Astrocyte (in vitro differentiated cells and primary cell): ENCODE results near the gene FAM174C. TPM values are rescaled to one million over a fixed set of nuclear protein-coding genes. Genes with fewer than 3 reads are reported as not detected.
A peak's percentile ranks its signal among the peaks of the same experiment; 100 is the strongest.

Experiments used
- DNase-seq: peaks from one replicate; pipeline ENCODE4 v3.0.0-alpha.2; 2010; ENCODE audit warnings: low read depth
- FAIRE-seq: peaks from 2 replicates; lab custom pipeline; 2011; peaks lifted over from hg19 to GRCh38; lab: Jason Lieb, UNC
- H2AFZ ChIP-seq: 2 replicates; pipeline ENCODE4 v1.6.0; 2012; ENCODE audit warnings: low read depth, low read length, inconsistent platforms
- H3K27ac ChIP-seq: 2 replicates; pipeline ENCODE4 v1.5.1; 2011; ENCODE audit warnings: low read depth, low read length, inconsistent platforms
- H3K27me3 ChIP-seq: 2 replicates; pipeline ENCODE4 v1.6.0; 2011; ENCODE audit warnings: low read length, inconsistent platforms; ENCODE audit not compliant: insufficient read depth
- H3K36me3 ChIP-seq: 2 replicates; pipeline ENCODE4 v1.5.1; 2011; ENCODE audit warnings: low read length, inconsistent platforms; ENCODE audit not compliant: insufficient read depth
- H3K4me1 ChIP-seq: 2 replicates; pipeline ENCODE4 v1.5.1; 2011; ENCODE audit warnings: low read length, inconsistent platforms; ENCODE audit not compliant: insufficient read depth
- H3K4me2 ChIP-seq: 2 replicates; pipeline ENCODE4 v1.6.0; 2012; ENCODE audit warnings: low read length, inconsistent platforms
- H3K4me3 ChIP-seq: 2 replicates; pipeline ENCODE4 v1.5.1; 2011; ENCODE audit warnings: low read depth, mild to moderate bottlenecking, low read length, inconsistent platforms; ENCODE audit not compliant: insufficient read depth
- H3K79me2 ChIP-seq: 2 replicates; pipeline ENCODE4 v1.6.0; 2012; ENCODE audit warnings: mild to moderate bottlenecking, low read length, inconsistent platforms; ENCODE audit not compliant: insufficient read depth
- H3K9ac ChIP-seq: 2 replicates; pipeline ENCODE4 v1.6.0; 2012; ENCODE audit warnings: mild to moderate bottlenecking, low read length, inconsistent platforms
- H3K9me3 ChIP-seq: 2 replicates; pipeline ENCODE4 v1.5.1; 2012; ENCODE audit warnings: low read depth, mild to moderate bottlenecking, low read length, inconsistent platforms; ENCODE audit not compliant: insufficient read depth
- H4K20me1 ChIP-seq: 2 replicates; pipeline ENCODE4 v1.6.0; 2012; ENCODE audit warnings: low read length, inconsistent platforms; ENCODE audit not compliant: insufficient read depth
- H3K27ac Mint-ChIP-seq: one replicate; pipeline ENCODE4 v1.8.0; 2021; ENCODE audit warnings: mild to moderate bottlenecking, mixed read lengths; ENCODE audit not compliant: unreplicated experiment
- H3K27me3 Mint-ChIP-seq: one replicate; pipeline ENCODE4 v1.8.0; 2021; ENCODE audit warnings: low read depth, mixed read lengths; ENCODE audit not compliant: unreplicated experiment
- H3K36me3 Mint-ChIP-seq: one replicate; pipeline ENCODE4 v1.8.0; 2021; ENCODE audit warnings: low read depth, mixed read lengths; ENCODE audit not compliant: unreplicated experiment
- H3K4me1 Mint-ChIP-seq: one replicate; pipeline ENCODE4 v1.8.0; 2021; ENCODE audit warnings: low read depth, mixed read lengths; ENCODE audit not compliant: unreplicated experiment
- H3K4me3 Mint-ChIP-seq: one replicate; pipeline ENCODE4 v1.8.0; 2021; ENCODE audit warnings: mild to moderate bottlenecking, moderate library complexity, mixed read lengths; ENCODE audit not compliant: unreplicated experiment
- H3K9me3 Mint-ChIP-seq: one replicate; pipeline ENCODE4 v1.8.0; 2021; ENCODE audit warnings: mild to moderate bottlenecking, mixed read lengths; ENCODE audit not compliant: unreplicated experiment
- EZH2 ChIP-seq: IDR thresholded peaks from 2 replicates; pipeline ENCODE4 v1.6.1; 2012; ENCODE audit warnings: mild to moderate bottlenecking, low read length, inconsistent platforms; ENCODE audit not compliant: insufficient read depth
- total RNA-seq: library from RNA; stranded (reverse); gene quantifications from 2 replicates; pipeline ENCODE4 v1.2.1, GENCODE V29; 2021
- TF ChIP-seq, protein P1 (sequence below): IDR thresholded peaks from 2 replicates; pipeline ENCODE4 v1.5.1; 2011; ENCODE audit warnings: low read depth, mild to moderate bottlenecking, inconsistent platforms, low read length, moderate library complexity; ENCODE audit not compliant: insufficient read depth

Gene FAM174C
- total RNA-seq, 1 donor from 2014 or later = 50.5 TPM

DNA sequence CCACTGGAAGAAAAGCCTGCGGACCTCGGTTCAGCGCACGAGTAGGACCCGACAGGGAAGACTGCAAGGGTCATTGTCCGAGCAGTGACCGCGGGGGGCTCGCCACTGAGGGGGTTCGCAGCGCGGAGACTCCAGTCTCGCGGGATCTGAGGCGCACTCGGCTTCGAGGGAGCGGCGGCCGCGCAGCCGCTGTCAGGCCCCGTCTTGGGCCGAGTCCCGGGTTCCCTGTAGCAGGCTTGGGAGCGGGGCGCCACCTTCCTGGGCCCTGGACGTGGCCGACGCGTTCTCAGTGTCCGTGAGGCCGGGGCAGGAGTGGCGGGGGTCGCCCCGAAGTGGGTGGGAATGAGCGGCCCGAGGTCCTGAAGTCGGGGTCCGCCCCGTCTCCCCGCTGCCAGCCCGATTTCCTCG, 474 bp upstream of the FAM174C start:
- Histone ChIP-seq H3K4me3 (peak overlapping the region; percentile 42), H3K4me2 (peak overlapping the region; percentile 96), H4K20me1 (peaks cover 60% of the 10 kb centered on the region), H3K79me2 (peaks cover 65% of the 10 kb centered on the region), H3K9ac (peak overlapping the region; percentile 87), H3K36me3 (peaks cover 26% of the 10 kb centered on the region), H3K4me1 (peaks cover 54% of the 10 kb centered on the region), H3K27ac (peak overlapping the region; percentile 92), H3K9me3 (no peaks in the 10 kb centered on the region), H3K27me3 (no peaks in the 10 kb centered on the region), H2AFZ (no peak overlapping the region)
- no peaks in the 10 kb centered on the region for H3K27me3 Mint-ChIP-seq
- no peak overlapping the region for H3K27ac Mint-ChIP-seq
- H3K4me3 Mint-ChIP-seq = peak overlapping the region; percentile 76
- H3K36me3 Mint-ChIP-seq = peaks cover 14% of the 10 kb centered on the region
- H3K4me1 Mint-ChIP-seq = peaks cover 26% of the 10 kb centered on the region
- FAIRE-seq = no peak
- TF ChIP-seq, protein P1, sequence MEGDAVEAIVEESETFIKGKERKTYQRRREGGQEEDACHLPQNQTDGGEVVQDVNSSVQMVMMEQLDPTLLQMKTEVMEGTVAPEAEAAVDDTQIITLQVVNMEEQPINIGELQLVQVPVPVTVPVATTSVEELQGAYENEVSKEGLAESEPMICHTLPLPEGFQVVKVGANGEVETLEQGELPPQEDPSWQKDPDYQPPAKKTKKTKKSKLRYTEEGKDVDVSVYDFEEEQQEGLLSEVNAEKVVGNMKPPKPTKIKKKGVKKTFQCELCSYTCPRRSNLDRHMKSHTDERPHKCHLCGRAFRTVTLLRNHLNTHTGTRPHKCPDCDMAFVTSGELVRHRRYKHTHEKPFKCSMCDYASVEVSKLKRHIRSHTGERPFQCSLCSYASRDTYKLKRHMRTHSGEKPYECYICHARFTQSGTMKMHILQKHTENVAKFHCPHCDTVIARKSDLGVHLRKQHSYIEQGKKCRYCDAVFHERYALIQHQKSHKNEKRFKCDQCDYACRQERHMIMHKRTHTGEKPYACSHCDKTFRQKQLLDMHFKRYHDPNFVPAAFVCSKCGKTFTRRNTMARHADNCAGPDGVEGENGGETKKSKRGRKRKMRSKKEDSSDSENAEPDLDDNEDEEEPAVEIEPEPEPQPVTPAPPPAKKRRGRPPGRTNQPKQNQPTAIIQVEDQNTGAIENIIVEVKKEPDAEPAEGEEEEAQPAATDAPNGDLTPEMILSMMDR = no peak
- TF ChIP-seq EZH2 = no peak
- no peaks in the 10 kb centered on the region for H3K9me3 Mint-ChIP-seq
- DNase-seq = no peak

DNA sequence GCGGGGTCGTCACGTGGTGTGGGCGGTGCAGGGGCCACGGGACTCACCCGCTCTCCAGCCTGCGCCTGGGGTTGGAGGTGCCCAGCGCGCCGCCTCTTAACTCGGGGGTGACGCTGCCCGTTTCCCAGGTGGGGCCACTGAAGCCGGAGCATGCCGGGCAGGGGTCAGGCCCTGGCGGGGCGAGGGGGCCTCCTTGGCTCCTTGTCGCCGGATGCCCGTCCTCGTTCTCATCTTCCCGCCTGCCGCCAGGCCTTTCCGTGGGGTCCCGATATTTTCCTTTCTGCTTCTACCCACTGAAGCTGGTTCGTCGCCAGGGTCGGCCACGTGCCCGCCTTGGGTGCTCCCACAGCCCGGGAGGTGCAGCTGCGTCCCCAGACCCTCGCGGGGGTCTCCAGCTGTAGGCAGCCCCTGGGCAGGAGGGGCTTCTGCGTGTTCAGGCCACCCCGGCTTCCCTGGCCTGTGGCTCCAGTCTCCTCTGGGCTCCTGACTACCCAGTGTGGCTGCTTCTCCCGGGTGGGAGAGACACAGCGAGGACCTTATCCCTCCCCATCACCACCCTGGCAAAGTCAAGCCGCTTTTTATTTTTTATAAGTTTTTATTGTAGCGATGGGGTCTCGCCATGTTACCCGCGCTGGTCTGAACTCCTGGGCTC, 772 bp downstream of the FAM174C start:
- peaks cover 23% of the 10 kb centered on the region for H3K36me3 ChIP-seq
- peaks cover 53% of the 10 kb centered on the region for H3K79me2 ChIP-seq
- no peaks in the 10 kb centered on the region for H3K27me3 Mint-ChIP-seq
- peaks cover 42% of the 10 kb centered on the region for H3K4me1 ChIP-seq
- H3K4me3 Mint-ChIP-seq = peak overlapping the region; percentile 78
- peak overlapping the region; percentile 37 for H2AFZ ChIP-seq
- TF ChIP-seq, protein P1 = no peak
- TF ChIP-seq EZH2 = no peak
- no peaks in the 10 kb centered on the region for H3K9me3 ChIP-seq
- peak overlapping the region; percentile 96 for H3K4me2 ChIP-seq
- DNase-seq = no peak
- H3K9me3 Mint-ChIP-seq = no peaks in the 10 kb centered on the region
- no peak overlapping the region for H3K27ac Mint-ChIP-seq
- peak overlapping the region; percentile 87 for H3K9ac ChIP-seq
- H3K27me3 ChIP-seq = no peaks in the 10 kb centered on the region
- H3K36me3 Mint-ChIP-seq = peaks cover 17% of the 10 kb centered on the region
- H3K27ac ChIP-seq = peak overlapping the region; percentile 92
- FAIRE-seq = no peak
- H3K4me3 ChIP-seq = peak overlapping the region; percentile 61
- H3K4me1 Mint-ChIP-seq = peaks cover 19% of the 10 kb centered on the region
- peaks cover 54% of the 10 kb centered on the region for H4K20me1 ChIP-seq

DNA sequence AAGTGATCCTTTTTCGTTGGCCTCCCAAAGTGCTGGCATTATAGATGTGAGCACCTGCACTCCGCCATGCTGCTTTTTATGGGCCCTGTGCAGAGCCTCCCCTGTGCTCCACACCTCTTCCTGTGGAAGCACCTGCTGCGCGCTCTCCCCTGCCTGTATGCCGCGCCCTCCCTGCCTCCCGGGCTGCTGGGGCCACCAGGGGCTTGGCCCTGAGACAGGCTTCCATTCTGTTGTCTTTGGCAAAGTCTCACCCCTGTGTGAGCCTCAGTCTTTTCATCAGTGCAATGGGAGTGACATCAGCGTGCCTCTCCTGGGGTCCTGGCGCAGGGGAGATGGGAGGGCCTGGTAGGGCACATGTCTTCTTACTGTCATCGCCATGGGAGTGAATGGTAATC, 1.3 kb downstream of the FAM174C start:
- no peaks in the 10 kb centered on the region for H3K9me3 Mint-ChIP-seq
- H3K27me3 Mint-ChIP-seq = no peaks in the 10 kb centered on the region
- Histone ChIP-seq H3K4me1 (peaks cover 37% of the 10 kb centered on the region), H3K36me3 (peaks cover 21% of the 10 kb centered on the region), H3K9me3 (no peaks in the 10 kb centered on the region), H3K27ac (no peak overlapping the region), H3K4me3 (peak overlapping the region; percentile 61), H2AFZ (no peak overlapping the region), H3K4me2 (peak overlapping the region; percentile 96), H3K27me3 (no peaks in the 10 kb centered on the region), H3K79me2 (peaks cover 47% of the 10 kb centered on the region), H3K9ac (peak overlapping the region; percentile 87), H4K20me1 (peaks cover 49% of the 10 kb centered on the region)
- peaks cover 14% of the 10 kb centered on the region for H3K4me1 Mint-ChIP-seq
- TF ChIP-seq, protein P1 = no peak
- no peak for TF ChIP-seq EZH2
- H3K27ac Mint-ChIP-seq = no peak overlapping the region
- H3K4me3 Mint-ChIP-seq = peak overlapping the region; percentile 78
- FAIRE-seq (no peak), DNase-seq (no peak)
- H3K36me3 Mint-ChIP-seq = peaks cover 14% of the 10 kb centered on the region
